NCI-H2081 (cell line): ENCODE measurements around the gene MTUS2.

ENCODE experiments used
- DNase-seq, 2 experiments: peaks; one replicate each; lab custom pipeline; 2025; lab: John Stamatoyannopoulos, UW

Gene MTUS2

DNA sequence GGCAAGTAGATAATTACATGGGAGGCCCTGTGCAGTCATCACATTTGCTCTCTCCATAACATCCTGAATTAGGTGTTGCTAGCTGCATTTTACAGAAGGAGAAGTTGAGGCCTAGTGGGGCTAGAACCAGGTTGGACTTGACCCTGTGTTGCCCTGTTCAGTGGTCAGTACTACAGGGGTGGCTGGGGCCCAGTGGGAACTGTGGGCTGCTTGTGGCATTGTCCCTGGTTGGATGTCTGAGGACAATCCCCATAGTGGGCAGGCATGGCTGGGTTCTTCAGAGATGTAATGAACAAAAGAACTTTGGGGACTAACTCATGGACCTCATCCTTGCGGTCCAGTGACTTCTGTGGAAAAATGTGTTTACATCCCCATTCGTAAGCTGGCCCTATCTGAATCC lies 38.9 kb downstream of the MTUS2 start:
- no peak for DNase-seq

DNA sequence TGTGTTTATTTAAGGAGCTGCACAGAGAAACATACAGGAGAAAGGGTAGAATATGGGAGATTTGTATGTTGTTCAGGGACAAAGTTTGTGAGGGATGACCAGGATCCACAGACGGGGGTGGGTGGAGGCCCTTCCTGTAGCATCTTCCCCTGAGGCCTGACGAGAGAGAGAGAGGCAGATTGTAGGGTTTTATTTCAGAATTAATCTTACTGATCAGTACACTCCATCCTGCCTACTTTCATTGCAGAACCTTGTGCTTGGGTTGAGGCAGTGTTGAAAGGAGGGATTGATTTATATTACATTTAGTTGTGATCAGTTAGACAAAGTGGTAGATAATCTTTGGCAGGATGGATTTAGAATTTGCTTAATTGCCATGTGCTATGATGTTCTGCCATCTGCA lies 39.6 kb downstream of the MTUS2 start:
- no peak for DNase-seq

DNA sequence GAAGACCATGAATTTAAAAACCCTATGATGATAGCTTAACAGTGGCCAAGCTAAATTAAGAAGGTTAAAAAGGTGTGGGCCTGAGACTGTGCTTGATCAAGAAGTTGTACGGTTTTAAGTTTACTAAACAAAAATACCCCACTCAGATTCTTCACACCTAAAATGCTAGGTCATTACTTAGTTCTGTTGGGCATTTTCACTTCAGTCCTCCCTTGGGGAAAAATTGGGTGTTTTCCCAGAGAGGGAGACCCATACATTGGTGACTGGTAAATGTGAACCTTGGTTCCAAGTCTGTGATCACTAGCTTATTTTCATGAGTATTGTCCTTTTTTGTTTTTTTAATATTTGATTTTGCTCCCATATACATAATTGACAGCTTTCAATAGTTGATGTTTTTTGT lies 44.4 kb downstream of the MTUS2 start:
- no peak for DNase-seq

DNA sequence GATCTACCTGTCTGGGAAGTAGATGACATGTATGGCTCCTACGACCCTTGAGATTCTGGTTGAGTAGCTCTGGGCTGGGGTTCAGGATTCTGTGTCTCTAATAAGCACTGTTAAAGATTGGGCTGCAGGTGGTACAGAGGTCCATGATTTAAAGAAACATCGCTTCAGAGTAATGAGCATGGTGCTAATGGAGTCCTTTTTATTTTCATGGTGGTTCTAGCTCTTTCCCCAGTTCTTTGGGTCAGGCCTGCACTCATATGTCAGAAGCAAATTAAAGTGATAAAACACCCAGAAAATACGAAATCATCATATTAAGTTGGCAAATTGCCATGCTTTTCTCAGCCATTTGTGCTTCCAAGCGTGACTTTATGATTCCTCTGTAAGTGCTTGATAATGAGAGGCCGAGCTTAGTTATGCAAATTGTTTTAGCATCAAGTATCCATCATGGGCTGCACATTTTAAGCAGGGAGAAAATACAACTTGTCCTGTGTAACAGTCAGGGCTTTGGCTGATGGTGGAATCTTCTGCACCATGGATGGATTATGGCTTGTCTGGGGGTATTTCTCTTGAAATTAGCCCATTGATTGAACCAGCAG lies 45.1 kb downstream of the MTUS2 start:
- DNase-seq: no peak

DNA sequence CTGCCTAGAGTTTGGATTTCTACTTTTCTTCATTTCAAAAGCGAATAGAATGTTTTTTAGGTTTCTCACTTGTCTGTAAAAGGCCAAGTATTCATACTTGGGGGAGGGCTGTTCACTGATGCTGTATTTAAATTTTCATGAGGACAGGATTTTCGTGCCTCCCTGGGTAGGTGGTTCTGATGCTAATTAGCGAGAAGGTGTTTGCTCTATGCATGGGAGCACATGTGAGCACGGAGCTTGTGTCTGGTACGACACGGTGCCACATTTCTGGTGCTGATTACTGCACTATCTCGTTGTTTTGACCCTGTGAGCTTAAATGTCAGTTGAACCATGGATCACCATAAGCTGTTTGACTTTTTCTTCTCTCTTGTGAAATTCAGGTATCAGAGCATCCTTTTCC lies 45.8 kb downstream of the MTUS2 start:
- DNase-seq: no peak

DNA sequence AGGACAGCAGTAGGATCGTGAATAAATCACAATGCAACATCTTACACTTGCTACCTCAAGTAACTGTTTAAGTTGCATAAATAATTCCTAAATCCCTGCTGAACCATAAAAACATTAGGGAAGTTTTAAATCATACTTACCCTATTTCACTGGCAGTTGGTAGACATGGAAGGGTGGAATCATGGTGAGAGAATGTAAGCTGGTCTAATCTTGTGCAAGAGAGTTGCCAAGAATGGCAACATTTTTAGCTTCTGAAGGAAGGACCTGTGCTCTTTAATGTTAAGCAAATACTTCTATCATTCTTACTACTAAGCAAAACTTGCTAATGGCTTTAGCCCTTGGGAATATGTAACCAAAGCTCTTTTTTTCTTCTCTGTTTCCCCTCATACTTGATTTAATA lies 46.8 kb downstream of the MTUS2 start:
- DNase-seq: no peak

DNA sequence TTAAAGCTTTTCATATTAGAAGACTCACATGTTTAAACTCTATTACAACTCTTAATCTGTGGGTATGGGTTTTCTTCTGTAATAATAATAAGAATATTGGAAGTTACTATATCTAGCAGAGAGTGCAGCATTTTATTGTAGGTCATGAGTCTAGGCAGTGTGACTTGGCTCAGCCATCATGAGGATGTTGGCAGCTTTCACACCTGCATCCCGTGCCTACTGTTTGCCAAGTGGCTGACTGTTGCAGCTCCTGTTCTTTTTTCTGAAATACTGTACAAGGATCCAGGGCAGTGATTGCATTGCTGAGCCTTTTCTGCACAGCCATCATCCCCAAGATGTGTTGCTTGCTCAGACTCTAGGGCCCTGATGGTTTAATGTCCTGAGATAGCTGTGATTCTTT lies 47.4 kb downstream of the MTUS2 start:
- DNase-seq: no peak

DNA sequence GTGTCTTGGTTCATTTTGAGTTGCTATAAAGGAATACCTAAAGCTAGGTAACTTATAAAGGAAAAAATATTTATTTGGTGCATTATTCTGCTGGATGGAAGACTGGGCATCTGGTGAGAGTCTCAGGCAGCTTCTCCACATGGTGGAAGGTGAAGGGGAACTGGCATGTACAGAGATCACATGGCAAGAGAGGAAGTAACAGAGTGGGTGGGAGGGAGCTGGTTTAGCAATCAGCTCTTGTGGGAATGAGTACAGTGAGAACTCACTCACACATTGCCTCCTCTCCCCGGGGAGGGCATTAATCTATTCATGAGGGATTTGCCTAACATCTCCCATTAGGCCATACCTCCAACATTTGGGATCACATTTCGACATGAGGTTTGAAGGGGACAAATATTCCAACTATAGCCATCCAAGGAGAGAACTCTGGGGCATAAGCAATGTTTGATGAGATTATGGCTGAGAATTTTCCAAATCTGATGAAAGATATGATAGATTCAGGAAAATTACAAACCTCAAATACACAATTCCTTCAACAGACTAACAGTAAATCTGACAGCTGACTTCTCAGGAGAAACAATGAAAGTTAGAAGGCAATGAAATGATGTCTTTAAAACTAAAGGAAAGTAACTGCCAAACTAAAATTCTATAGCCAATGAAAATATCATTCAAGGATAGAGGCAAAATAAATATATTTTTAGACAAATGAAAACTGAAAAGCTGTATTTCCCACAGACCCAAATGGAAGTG lies 52.5 kb downstream of the MTUS2 start:
- DNase-seq: no peak

DNA sequence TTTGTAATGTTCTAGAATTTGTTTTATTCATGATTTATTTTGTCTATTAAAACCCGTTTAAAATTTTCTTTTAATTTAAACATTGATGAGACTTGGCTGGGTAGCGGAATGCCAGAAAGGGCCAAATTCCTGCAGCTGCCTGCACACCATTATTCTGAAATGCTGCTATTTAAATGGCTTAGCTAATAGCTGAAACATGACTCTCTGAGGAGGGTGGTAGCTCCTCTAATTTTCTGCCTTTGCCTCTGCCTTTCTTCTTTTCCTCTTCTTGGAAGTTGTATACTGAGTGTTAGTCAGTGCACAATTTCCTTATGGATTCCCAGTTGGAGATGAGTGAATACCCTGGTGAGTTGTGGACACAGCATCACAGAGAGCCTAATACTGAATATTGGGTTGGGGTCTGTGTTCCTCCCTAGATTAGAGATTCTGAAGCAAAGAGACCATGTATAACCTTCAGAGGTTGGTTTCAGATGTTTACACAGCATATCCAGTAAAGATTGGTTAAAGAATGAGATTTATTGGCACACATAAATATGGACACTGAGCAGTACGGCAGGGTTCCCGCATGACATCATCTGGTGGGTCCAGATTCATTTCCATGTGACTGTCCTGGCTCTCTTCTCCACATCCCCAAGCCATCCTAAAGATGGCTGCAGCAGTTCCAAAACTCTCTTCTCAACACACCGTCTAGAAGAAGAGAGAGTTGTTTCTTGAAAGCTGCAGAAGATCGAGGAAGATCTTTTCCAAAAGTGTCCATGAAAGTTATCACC lies 55.9 kb downstream of the MTUS2 start:
- no peak for DNase-seq

DNA sequence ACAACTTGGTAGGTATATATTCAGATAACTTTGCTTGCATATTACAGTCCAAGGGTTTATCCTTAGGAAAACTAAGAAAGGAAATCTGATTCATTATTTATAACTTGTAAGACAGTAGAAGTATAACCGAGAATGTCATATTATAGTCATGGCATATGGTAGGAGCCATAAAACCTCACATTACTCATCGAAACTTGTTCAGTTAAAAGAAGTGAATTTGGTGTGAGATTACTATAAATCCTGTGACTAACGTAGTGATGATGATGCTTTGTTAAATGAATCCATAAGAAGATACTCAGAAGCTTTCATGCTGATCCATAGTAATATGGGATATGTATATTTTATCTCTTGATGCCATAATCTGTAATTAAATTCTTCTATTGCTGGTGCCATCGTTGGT lies 57.3 kb downstream of the MTUS2 start:
- no peak for DNase-seq

DNA sequence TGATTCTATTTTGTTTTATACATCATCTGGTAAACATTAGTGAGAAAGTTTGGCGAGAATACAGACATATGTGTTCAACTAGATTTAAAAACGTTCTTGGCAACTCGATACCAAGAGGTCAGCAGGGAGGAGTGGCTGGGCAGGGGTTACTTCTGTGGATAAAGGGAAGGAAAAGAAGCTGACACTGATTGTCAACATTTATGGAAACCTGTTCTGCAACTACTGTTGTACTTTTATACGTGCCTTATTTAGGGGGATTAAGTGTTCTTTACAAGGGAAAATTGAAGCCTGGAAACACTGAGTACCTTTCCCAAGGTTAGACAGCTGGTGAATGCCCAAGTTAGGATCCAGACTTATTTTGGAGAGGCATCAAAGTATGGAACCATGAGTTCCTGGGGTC lies 65.0 kb downstream of the MTUS2 start:
- no peak for DNase-seq

DNA sequence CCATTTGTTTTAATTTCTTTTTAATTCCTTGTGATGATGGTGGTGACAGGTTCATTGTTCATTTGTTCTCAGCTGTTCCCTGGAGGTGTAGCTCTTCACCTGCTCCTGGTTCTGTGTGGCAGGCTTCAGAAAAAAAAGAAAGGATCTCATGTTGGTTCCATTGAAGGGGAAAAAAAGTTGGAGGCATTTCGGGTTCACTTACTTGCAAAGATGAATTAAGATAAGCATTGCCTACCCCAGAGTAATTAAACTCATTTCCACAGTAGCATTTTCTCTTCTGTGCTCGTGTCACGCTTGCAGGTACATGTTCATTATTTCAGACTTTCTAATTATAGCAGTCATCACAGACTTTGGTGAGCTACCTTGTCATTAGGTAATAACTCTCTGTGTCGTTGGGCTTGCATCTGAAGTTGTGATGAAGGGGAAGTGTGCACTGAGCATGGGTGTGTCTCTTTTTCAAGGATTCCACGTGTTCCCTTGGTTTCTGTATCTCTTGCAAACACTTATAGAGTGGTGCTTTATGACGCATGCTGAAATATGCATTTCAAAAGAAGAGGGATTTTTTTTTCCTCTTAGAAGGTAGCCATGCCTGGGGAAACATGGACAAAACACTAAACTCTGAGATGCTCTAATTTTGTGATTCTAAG lies 69.1 kb downstream of the MTUS2 start:
- no peak for DNase-seq

DNA sequence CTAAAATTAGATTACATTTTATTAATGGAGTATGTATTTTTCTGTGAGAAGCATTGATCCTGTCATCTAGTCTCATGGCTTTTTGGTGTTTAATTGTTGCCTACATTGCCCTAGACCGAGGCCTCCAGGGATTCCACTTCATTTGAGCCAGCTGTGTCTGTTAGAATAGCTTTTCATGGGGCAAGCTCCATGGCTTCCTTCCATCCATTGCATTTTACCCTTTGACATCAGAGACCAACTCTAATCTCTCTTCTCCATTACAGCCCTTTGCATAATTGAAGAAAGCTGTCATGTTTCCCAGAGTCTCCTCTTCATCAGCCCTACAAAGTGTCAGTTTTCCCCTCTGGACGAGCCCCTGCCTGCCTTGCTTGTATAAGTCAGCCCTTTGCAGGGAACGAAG lies 70.6 kb downstream of the MTUS2 start:
- DNase-seq: no peak

DNA sequence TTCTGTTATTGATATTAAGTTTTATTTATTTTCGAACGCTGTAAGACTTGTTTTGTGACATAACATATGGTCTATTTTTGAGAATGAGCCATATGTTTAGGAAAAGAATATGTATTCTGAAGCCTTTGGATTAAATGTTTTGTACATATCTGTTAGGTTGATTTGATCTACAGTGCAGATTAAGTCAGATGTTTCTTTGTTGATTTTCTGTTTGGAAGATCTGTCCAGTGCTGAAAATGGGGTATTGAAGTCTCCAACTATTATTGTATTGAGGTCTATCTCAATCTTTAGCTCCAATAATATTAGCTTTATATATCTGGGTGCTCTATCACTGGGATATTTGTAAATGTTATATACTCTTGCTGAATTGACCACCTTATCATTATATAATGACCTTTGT lies 97.9 kb downstream of the MTUS2 start:
- no peak for DNase-seq

DNA sequence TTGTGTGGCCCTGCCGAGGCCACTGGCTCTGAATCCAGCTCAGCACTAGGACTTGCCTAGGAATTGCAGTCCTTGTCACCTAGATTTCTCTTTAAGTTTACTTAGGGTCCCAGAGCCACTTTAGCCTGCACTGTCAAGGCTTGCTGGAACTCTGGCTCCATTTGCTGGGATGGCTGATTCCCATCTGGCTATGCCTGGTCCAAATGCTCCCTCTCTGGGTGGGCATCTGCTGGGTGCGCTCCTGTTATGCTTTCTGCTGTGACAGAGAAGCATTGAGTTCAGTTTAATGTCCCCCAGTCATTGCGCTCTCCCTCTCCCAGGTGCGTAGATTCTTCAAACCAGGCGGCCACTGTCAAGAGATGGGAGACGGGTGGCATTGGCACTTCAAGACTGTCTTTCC lies 102.2 kb downstream of the MTUS2 start:
- DNase-seq: no peak

DNA sequence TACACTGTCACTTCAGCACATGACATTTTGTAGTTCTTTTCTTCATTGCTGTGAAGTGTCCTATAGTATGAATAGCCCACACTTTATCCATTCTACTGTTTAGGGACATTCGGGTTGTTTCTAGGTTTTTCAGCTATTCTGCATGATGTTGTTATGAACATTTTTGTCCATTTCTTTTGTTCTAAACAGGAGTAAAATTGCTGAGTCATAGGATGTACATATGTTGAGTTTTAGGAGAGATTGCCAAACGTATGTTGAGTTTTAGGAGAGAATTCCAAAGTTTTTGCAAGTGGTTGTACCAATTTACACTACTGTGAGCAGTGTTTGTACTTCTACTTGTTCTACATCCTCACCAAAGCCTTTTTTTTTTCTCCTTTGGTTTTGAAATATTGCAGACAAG lies 115.0 kb downstream of the MTUS2 start:
- no peak for DNase-seq

DNA sequence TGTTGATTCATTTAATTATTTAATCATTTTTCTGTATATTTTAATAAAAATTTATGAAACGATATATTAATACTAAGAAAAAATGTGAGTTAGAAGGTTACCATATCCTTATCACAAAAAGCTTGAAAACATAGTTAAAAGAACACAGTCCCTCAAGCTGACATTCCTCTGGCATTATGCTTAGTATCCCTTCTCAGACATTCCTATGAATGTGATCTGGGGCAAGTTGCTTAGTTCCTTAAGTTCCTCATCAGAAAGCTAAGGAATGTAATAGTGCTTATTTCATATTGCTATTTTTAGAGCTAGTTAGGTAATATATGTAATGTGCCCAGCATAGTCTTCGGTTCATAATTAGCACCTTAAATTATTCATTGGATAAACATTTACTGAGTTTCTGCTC lies 122.8 kb downstream of the MTUS2 start:
- DNase-seq: no peak

DNA sequence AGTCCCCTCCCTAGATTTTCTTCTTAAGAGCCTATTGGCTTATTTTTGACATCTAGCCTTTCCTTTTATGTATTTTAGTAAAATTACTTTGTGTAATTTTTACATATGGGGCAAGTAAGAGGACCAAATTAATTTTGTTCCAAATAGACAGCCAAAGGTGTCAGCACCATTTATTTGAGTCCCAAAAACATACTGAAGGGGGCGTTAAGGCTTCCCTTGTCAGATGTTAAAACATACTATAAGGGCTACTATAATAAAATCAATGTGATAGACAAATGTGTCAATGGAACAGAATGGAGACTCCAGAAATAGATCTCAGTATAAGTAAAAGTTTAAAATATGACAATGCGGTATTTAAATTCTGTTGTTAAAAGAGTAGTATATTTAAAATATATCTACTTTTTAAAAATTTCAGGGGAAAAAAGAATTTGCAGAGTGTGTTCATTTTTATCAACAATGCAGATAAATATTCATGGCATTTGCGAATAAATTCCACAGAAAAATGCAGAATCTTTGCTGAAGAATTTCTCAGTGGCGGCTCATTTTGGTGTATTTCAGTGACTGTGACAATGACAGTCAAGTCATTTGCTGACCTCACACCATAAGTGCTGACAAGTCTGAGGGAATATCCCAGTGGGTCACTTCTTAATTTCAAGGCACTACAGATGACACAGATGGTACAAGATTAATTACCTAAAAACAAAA lies 133.7 kb downstream of the MTUS2 start:
- no peak for DNase-seq

DNA sequence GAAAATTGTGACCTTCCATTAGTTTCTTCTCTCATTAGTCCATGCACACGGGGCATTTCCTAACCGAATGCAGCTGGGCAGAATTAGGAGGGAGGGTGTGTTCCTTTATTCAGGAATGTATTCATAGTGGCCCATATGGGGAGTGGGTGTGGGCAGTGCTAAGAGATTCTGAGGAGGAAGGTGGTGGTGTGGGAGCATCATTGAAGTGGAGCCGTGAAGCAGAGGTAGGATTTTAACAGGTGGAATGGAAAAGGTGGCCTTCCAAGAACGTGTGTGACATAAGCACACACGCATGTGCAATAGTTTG lies 134.2 kb downstream of the MTUS2 start:
- DNase-seq: no peak

DNA sequence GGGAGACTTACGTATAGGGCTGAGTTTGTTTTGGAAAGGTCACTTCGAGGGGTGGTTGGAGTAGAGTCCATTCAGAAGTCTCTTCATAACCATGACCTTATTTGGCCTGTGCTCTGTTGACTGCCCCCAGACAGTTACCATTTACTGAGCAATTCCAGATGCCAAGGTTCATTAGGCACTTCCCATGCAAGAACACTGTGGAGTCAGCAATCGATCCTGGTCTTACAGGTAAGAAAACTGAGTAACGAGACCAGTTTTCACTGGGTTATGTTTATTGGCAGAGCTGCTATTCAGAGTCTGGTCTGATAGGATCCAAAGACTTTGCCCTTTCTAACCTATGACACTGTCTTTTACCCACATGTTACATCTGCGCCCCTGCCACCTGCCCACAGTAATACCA lies 134.7 kb downstream of the MTUS2 start:
- DNase-seq: no peak

DNA sequence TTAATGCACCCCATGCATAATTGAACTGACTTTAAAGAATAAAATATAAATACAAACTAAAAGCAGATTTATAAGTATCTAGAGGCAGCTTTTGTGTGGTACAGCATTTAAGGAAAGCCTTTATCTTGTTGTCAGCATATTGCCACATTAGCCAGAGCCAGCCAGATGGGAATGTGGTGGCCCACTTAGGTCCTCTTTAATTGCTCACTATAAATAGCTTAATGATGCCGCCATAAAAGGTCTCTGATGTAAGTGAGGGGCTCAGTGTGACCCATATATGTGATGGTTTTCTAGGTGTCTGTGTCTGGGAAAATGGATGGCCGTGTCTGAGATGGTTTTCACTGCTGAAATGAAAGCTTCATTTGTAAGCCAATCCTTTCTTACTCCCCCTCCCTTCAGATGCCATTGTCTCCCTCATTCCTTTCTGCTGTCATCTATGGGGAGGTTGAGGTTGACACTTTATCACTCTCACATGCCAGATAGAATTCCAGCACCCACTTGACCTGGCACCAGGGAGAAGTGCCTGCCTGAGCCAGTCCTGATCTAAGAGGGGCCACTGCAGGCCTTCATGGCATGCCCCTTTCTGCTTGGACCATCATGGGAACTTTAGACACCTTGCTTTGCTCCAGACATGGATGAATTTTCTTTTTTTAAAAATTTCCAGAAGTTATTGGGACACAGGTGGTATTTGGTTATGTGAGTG lies 135.3 kb downstream of the MTUS2 start:
- no peak for DNase-seq

DNA sequence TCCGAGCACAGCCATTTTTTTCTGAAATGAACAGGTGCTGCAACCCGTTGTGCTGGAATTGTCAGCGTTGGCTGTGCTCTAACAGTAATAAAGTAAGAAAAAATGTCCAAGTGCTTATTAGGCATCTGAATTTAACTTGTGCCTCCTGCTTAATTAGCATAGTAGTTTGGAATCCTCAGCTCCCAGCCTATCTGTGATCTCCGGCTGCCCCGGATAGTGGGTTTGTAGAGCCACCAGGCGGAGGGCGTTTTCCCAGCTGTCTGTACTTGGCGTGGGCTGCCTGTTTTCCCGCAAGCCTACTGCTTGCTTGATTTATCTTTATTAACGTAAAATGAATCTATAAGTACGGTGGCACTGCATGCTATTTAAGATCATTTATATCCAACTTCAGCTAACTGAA lies 137.9 kb downstream of the MTUS2 start:
- DNase-seq: no peak
